ENCODE measurements around the gene MRE11.

DNA sequence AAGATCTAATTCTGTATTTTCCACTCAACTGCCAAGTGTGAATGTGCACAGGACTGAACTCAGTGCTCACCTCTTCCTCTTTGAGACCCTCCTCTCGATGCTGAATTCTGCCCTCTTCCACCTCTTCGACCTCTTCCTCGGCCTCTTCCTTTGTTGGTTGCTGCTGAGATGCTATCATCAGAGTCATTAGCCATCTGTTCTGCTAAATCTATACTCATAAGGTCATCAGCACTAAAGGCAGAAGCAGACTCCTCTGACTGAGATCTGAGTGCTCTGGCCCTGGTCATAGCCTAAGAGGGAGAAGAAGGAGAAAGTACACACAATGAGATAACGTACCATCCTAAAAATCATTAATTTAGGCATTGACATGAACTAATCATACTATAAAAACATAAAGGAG, 46.5 kb downstream of the MRE11 start:
- TF ChIP-seq, protein P1, sequence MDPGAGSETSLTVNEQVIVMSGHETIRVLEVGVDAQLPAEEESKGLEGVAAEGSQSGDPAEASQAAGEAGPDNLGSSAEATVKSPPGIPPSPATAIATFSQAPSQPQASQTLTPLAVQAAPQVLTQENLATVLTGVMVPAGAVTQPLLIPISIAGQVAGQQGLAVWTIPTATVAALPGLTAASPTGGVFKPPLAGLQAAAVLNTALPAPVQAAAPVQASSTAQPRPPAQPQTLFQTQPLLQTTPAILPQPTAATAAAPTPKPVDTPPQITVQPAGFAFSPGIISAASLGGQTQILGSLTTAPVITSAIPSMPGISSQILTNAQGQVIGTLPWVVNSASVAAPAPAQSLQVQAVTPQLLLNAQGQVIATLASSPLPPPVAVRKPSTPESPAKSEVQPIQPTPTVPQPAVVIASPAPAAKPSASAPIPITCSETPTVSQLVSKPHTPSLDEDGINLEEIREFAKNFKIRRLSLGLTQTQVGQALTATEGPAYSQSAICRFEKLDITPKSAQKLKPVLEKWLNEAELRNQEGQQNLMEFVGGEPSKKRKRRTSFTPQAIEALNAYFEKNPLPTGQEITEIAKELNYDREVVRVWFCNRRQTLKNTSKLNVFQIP (CRISPR knock-in tag; IDR thresholded peaks at IDR 0.05; ENCODE audit: borderline replicate concordance, low read depth) = no peak
- TF ChIP-seq GLIS3 (CRISPR knock-in tag; IDR thresholded peaks at IDR 0.05) (no peak), ZNF70 (CRISPR knock-in tag; IDR thresholded peaks at IDR 0.05) (no peak), ZNF8 (CRISPR knock-in tag; IDR thresholded peaks at IDR 0.05) (no peak)
- TF ChIP-seq, protein P2, sequence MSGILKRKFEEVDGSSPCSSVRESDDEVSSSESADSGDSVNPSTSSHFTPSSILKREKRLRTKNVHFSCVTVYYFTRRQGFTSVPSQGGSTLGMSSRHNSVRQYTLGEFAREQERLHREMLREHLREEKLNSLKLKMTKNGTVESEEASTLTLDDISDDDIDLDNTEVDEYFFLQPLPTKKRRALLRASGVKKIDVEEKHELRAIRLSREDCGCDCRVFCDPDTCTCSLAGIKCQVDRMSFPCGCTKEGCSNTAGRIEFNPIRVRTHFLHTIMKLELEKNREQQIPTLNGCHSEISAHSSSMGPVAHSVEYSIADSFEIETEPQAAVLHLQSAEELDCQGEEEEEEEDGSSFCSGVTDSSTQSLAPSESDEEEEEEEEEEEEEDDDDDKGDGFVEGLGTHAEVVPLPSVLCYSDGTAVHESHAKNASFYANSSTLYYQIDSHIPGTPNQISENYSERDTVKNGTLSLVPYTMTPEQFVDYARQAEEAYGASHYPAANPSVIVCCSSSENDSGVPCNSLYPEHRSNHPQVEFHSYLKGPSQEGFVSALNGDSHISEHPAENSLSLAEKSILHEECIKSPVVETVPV (CRISPR knock-in tag; IDR thresholded peaks at IDR 0.05) = no peak
- TF ChIP-seq, protein P3, sequence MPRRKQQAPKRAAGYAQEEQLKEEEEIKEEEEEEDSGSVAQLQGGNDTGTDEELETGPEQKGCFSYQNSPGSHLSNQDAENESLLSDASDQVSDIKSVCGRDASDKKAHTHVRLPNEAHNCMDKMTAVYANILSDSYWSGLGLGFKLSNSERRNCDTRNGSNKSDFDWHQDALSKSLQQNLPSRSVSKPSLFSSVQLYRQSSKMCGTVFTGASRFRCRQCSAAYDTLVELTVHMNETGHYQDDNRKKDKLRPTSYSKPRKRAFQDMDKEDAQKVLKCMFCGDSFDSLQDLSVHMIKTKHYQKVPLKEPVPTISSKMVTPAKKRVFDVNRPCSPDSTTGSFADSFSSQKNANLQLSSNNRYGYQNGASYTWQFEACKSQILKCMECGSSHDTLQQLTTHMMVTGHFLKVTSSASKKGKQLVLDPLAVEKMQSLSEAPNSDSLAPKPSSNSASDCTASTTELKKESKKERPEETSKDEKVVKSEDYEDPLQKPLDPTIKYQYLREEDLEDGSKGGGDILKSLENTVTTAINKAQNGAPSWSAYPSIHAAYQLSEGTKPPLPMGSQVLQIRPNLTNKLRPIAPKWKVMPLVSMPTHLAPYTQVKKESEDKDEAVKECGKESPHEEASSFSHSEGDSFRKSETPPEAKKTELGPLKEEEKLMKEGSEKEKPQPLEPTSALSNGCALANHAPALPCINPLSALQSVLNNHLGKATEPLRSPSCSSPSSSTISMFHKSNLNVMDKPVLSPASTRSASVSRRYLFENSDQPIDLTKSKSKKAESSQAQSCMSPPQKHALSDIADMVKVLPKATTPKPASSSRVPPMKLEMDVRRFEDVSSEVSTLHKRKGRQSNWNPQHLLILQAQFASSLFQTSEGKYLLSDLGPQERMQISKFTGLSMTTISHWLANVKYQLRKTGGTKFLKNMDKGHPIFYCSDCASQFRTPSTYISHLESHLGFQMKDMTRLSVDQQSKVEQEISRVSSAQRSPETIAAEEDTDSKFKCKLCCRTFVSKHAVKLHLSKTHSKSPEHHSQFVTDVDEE (CRISPR knock-in tag; IDR thresholded peaks at IDR 0.05) = no peak

Measured in SK-N-SH treated with all-trans-retinoic acid at 6 μM for 48 hours (cell line).